HG02571 (cell line): ENCODE results near the gene ZNF521.

Experiments used
- ATAC-seq: cut with Tn5 transposase; IDR thresholded peaks from one replicate; pipeline ENCODE4 v1.9.1; 2021; ENCODE audit warnings: mild to moderate bottlenecking, moderate library complexity; ENCODE audit not compliant: unreplicated experiment

Gene ZNF521

DNA sequence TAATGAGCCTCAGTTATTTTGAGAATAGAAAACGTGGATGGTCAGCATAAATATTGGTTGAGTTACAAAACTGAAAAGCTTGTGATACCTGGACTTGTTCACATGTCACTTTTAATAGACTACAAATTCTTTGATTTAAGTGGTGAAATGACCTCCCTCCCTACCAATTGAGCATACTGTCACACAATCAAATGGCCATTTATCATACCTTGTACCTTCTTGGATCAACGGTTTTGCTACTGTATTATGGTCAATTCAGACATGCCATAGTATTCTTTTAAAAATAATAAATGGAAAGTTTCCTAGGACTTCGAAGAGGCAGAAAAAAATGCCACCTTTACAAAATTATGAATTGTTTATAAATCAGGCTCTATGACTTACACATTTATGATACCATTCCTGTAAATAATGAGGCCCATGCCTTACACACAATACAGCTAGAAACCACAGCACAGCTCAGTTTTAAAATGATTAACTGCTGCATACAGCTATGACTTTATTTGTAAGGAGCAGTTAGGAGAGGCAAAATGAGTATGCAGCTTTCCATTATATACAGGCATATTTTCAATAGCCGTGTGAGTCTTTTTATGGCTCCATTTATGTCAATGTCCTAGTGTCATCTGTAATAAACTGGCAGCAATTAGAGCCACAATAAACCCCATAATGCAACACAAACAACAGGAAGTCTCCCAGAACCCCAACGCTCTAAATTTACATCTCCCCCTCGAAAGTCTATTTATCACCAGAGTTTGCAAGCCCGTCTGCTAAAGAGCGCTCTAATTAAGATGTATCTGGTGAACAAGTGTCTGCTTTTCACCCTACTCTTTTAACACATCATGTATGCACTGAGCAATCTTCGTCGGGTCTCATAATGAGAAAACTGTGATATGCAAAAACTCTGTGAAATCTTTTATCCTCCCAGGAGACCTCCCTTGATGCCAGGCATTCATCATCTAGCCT lies 176.1 kb downstream of the ZNF521 start:
- ATAC-seq = no peak

DNA sequence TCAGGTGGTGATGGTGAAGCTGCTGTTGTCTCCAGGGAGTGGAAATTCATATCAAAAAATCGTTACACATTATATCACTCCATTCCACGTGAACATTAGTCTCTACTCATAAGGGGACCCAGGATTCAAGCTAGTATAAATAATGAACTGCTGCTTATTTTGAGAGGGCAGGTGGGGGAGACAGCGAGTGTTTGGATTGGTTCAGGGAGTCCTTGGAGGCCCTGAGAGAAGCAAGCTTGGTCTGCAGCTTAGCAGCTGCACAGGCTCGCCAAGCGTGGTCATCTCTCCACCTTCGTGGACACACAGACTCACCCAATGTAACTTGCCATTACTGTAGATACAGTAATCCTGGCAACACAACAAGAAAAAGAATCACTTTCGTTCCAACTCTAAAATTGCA lies 177.6 kb downstream of the ZNF521 start:
- no peak for ATAC-seq

- no peak for ATAC-seq
Measured at GRCh38 chr18:25171334-25171733, 180.6 kb downstream of the ZNF521 start.

GRCh38 chr18:25170402-25170801 lies 181.6 kb downstream of the ZNF521 start:
- no peak for ATAC-seq

DNA sequence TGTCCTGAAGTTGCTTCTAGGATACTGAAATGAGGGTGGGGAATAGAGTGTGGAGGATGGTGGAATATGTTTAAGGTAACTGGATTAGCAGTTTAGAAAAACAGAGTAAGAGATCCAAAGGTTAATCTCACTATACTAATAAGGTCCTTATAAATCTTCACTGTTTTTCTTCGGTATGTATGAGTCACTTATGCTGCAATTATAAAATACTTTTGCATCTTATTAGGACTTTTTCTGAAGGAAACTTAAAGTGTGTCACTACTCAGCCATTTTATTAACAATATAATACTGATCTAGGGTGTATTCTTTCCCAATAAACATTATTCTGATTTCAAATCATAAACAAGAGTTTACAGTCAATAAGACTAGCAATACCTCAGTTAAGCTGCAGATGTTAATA lies 182.3 kb downstream of the ZNF521 start:
- ATAC-seq = no peak

DNA sequence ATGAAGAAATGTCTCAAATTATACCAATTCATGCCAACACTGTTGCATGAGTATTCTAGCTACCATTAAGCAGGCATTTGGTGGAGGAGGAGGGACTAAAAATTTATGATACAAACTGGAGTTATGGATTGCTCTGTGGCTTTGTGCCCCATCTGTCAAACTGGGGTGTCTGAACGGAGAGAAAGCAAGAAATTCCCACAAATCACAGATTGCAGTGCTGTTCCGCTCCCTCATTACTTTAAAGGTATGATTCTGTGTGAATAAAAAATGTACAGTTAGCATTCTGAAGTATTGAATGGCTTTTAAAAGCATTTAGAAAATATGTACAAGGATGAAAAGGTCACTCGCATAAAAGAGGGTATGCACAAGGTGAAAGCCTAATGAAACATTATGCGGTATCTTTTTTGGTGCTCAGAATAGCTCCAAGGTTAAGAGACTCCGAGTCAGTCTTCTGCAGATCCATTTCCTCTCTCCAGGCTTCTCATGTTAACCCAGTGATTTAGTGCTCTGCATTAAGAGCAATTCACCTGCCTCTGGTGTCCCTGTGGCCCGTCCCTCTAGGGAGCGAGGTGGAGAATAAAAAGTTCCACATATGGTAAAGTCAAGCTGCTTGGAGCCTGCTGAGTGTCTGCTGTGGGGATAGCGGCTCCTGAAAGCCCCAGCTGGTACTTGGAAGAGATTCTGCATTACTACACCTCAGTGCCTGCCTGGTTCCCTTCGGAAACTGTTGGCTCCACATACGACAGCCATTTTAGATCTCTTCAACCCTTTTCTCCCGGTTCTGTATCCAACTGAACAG lies 184.2 kb downstream of the ZNF521 start:
- no peak for ATAC-seq

GRCh38 chr18:25166113-25166512 lies 185.9 kb downstream of the ZNF521 start:
- ATAC-seq = no peak

GRCh38 chr18:25164848-25165811 lies 186.8 kb downstream of the ZNF521 start:
- peak; percentile 90 for ATAC-seq

- no peak for ATAC-seq
Measured at GRCh38 chr18:25164211-25164847, 187.6 kb downstream of the ZNF521 start.

DNA sequence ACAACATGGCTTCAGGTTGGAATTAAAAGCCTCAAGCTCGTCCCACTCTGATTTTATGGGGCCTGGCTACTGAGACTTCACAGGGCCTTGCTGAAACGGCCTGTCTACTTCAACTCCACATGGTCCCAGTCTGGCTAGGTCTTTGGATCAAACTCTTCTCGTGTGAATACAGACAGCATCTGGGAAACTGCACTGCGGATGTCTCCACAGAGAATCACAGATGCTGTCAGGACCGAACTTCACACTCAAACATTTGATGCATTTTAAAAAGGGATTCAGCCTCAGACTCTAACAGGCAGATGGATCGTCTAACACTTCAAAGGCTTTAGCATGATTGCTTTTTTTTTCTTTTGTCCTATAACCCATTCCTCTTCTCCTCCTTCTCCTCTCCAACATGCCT lies 198.5 kb downstream of the ZNF521 start:
- ATAC-seq = no peak

- no peak for ATAC-seq
Measured at GRCh38 chr18:25147877-25148488, 204.0 kb downstream of the ZNF521 start.

DNA sequence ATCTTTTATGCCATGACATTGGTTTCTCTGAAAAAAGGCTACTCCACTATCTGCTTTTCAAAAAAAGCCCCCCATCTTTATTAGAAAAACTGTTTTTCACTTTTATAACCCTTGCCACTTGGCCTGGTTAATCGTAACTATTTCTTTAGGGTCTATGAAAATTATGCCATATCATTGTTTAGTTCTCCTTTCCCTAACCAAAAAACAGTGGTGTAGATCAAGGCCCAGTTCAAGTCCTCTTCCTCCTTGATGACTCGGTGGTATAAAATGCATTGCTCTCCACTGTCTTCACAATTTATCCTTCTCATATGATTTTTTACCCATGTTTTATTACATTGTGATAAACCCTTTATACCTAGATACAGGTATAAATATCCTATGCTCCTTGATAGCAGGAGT lies 205.5 kb downstream of the ZNF521 start:
- ATAC-seq = no peak

- no peak for ATAC-seq
Measured at GRCh38 chr18:25145731-25146511, 206.0 kb downstream of the ZNF521 start.

GRCh38 chr18:25144820-25145219 lies 207.1 kb downstream of the ZNF521 start:
- no peak for ATAC-seq

DNA sequence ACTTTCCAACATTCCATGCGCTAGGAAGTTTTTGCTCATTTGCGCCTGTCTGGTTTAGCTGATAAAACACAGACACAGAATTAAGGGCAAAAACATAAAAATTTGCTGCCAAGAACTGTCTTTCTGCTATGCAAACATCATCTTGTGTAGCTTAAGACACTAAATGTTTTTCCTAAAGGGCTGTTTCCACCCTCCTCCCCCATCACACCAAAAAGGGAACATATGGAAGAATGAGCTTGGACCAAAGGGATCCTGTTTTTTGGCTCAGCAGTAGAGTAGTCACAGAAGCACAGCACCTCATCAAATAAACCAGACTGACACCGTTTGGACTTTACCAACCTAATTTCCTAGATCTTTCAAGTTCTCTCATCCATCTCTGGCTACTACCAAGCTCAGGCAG lies 210.1 kb downstream of the ZNF521 start:
- ATAC-seq = no peak

- no peak for ATAC-seq
Measured at GRCh38 chr18:25141399-25141798, 210.6 kb downstream of the ZNF521 start.

DNA sequence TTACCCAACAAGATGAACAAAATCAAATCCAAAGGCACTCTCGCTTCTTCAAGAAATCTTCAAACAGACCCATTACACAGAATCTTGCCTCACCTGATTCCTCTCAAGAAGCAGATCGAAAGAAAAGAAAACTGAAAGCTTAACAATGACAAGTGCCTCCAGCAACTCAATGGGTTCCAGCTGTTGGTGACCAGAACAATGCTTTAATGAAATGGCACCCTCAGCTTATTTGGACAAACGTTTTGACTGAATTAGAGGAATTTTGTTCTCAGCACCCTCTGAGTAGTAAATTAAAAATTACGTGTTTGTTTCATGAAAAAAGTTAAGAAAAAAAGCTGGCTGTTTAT lies 211.0 kb downstream of the ZNF521 start:
- ATAC-seq = no peak

DNA sequence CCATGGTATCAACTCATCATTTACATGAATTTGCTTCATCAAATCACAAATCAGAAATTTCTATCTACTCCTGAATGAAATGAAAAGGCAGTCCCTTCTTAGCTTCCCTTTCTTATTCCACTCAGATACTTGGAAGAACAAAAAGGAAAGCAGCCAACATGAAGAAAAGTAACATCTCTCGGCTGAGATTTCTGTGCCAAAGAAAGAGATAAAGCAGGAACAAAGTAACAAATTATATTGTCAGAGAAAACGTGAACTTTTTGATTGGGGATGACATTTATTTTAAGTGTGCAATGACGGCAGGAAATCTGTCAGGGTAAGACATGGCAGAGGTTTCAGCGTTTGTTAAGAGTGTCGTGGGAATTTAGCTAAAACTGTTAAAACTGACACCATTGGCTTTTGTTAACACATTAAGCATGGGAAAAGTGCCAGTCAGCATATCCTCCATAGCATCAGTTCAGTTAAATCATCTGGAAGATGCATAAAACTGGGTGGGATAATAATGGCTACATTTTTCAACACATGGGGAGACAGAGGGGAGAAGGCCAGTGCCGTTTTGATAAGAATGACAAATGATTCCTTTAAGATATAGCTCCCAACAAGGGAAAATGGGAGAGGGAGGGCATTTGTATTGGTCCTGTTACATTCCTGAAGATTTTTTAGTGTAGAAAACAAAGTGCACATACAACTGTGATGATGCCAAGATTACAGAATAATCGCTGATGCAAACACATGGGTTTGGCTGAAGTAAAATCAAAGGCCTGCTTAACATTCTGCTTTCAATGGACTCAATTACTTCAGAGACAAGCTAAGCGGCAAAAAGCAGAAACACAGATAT lies 211.6 kb downstream of the ZNF521 start:
- ATAC-seq = no peak

DNA sequence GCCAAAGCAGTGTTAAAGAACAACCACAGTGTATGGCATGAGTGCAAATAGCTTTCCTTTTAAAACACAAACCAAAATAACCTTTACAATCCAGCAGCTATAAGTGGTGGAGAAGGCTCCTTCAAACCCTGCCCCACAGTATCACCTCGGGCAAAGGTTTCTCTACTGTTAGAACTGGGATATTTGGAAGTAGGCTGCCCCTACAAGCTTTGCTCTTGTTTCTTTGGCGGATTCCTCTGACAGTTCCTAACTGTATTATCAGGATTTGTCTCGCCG lies 214.8 kb downstream of the ZNF521 start:
- no peak for ATAC-seq
